Adrenal gland (tissue), 12 donors: ENCODE data around the gene GPR149. TPM values are rescaled to one million over a fixed set of nuclear protein-coding genes. Genes with fewer than 3 reads are reported as not detected.

Source experiments
- DNase-seq, 7 donors: peaks; one replicate each; pipeline ENCODE4 v3.0.0-alpha.2; 2019 to 2020
- H3K27ac ChIP-seq, 5 donors: fragments of 200-600 bp; sonication (generic) in 4 of 5; 1 replicate in 3 of 5; 2 replicates in 2 of 5; pipeline versions ENCODE4 v1.5.1 to v1.8.0; 2016 to 2020; ENCODE audit warnings: mild to moderate bottlenecking in 1 of 5
- H3K27me3 ChIP-seq: fragments of 200-600 bp; 2 replicates; pipeline ENCODE4 v1.8.0; 2021
- H3K36me3 ChIP-seq, 2 donors: fragments of 200-600 bp; replicated peaks in 1 of 2; 1 replicate in 1 of 2; 2 replicates in 1 of 2; pipeline versions ENCODE4 v1.5.1 to v1.8.0; 2018 to 2022
- H3K4me1 ChIP-seq, 2 donors: fragments of 200-600 bp; replicated peaks in 1 of 2; 1 replicate in 1 of 2; 2 replicates in 1 of 2; pipeline versions ENCODE4 v1.5.1 to v1.8.0; 2018 to 2021
- H3K4me3 ChIP-seq, 4 donors: fragments of 200-600 bp; sonication (generic) in 3 of 4; one replicate each; pipeline ENCODE4 v1.5.1; 2016 to 2018
- H3K9me3 ChIP-seq, 3 donors: fragments of 200-600 bp; sonication (generic) in 1 of 3; replicated peaks in 1 of 3; 1 replicate in 2 of 3; 2 replicates in 1 of 3; pipeline versions ENCODE4 v1.5.1 to v1.8.0; 2016 to 2021
- CTCF ChIP-seq, 6 experiments: fragments of 450-650 bp in 4 of 6; fragments of 200-600 bp in 2 of 6; sonication (generic) in 1 of 6; IDR thresholded peaks; 1 replicate in 5 of 6; 2 replicates in 1 of 6; pipeline versions ENCODE4 v1.5.1 to v1.8.0; 2016 to 2021; ENCODE audit warnings: antibody characterized with exemption in 6 of 6, mild to moderate bottlenecking in 2 of 6, moderate library complexity in 1 of 6
- POLR2A ChIP-seq, 2 donors: fragments of 450-650 bp; IDR thresholded peaks; one replicate each; pipeline ENCODE4 v1.6.1; 2017; ENCODE audit warnings: antibody characterized with exemption in 2 of 2, mild to moderate bottlenecking in 2 of 2, moderate library complexity in 1 of 2
- WGBS, 4 donors: extraction: QIAGEN DNeasy Blood & Tissue Kit in 2 of 4; methylation state at CpG; one replicate each; pipeline versions ENCODE4 v1.1.5 to v1.1.7; 2013 to 2017; 5-methylcytosine and 5-hydroxymethylcytosine counted together
- intact Hi-C, 2 donors: fragments of 100-400 bp; cut with DNase I; formaldehyde crosslinking; loops; one replicate each; pipeline versions ENCODE4 v1.14.1 to v1.15.0; 2022 to 2023
- polyA plus RNA-seq, 3 donors: library from polyadenylated mRNA; stranded (reverse); fragments of 200-250 nt in 2 of 3; fragments of 350-450 nt in 1 of 3; fragmentation: Illumina TruSeq in 1 of 3; extraction: RNeasy Lipid Tissue Mini Kit (QIAGEN cat#74804) in 1 of 3; gene quantifications; one replicate each; pipeline ENCODE4 v1.2.3, GENCODE V29; 2013 to 2014
- total RNA-seq, 9 donors: library from RNA; depleted of rRNA in 4 of 9; stranded (reverse); fragments of >200 nt in 4 of 9; fragments of 120-200 nt in 1 of 9; fragmentation: NEBNext Ultra II Directional in 1 of 9; extraction: Animal tissue kit (Norgen Biotek cat#: 25700) in 1 of 9; gene quantifications; one replicate each; pipeline versions ENCODE4 v1.1.0 to v1.2.4, GENCODE V29; 2013 to 2023
- donor health status: healthy with polysubstance abuse.
- donor health status: Bipolar disorder and iron deficiency.
- donor health status: DM: yes; HTN: yes; CAD: no.
- donor health status: DM: no; HTN: no; CAD: no.
- donor health status: DM: no; HTN: no; CAD: no.
- donor health status: DM: yes; HTN: yes; CAD: no.

Gene GPR149
- total and polyA plus RNA-seq, 12 donors: 2.6 TPM; not detected in 11

DNA sequence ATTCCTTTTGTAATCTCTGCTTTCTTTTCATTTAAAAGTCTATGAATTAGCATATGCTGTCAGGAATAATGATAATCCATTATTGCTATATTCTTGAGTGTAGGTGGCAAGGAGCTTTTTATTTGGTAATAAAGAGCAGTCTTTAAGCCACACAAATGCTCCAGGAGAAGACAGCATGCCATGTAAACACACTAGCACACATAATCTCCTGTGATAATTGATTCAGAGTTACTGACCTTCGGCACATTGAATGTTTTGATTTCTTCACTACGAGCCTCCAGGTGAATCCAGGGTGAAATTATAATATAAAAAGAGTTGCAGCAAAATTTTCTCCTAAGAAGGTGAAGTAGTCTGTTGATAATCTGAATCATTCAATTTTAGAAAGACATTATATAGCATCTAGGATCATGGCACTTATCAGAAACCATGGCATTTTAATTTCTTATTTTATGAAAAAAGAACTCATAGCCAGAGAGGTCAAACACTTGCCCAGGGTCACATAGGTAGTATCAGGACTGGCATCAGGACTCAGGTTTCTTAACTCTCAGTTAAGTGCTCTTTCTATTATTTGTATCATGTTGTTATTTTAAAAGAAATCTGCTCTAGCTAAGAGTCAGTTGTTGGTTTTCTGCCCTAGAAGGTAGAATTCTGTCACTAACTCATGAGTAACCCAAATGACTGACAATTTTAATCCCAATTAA lies 84.4 kb downstream of the GPR149 start:
- Histone ChIP-seq H3K27me3 (peaks cover under 1% of the 10 kb centered on the region), H3K36me3 (no peaks in the 10 kb centered on the region), H3K9me3 (no peaks in the 10 kb centered on the region), H3K27ac (no peak overlapping the region), H3K4me3 (no peak overlapping the region), H3K4me1 (no peaks in the 10 kb centered on the region)
- intact Hi-C loops: no loop called here
- no peak for DNase-seq
- 74 to 79% (median 77%) methylated on average over 2 of the region's 2 CpGs for WGBS, 4 donors
- TF ChIP-seq POLR2A (IDR thresholded peaks at IDR 0.05) (no peak), CTCF (IDR thresholded peaks at IDR 0.05) (no peak)

DNA sequence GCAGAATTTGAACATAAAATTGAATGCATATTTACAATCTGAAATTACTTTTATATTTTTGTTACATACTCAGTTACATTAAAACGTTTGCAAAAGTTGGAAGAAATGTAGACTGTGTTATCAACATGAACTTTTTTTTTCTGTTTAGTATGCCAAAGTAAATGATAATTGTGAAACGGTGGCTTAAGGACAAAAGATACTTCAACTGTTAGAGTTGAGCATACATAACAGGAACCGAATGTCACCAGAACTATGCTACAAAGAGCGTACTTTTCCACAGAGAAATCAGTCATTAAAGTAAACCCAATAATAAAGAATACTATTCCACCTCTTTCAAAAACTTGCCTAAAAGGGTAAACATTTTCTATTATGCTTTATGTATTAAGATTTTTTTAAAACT lies 91.4 kb downstream of the GPR149 start:
- TF ChIP-seq POLR2A (IDR thresholded peaks at IDR 0.05) (no peak), CTCF (IDR thresholded peaks at IDR 0.05) (no peak)
- DNase-seq: no peak
- Histone ChIP-seq H3K27ac (no peak overlapping the region), H3K4me1 (no peaks in the 10 kb centered on the region), H3K4me3 (no peak overlapping the region), H3K27me3 (peaks cover 7% of the 10 kb centered on the region), H3K9me3 (no peaks in the 10 kb centered on the region), H3K36me3 (no peaks in the 10 kb centered on the region)
- intact Hi-C loops: loop anchor here in 1 of 2 donors (10.0 kb wide), 1 partner anchor 986 kb away; no protein-coding TSS in a partner anchor
- 61 to 66% (median 63%) methylated on average over 4 of the region's 4 CpGs for WGBS, 4 donors

- WGBS, 4 donors: 81 to 91% (median 85%) methylated on average over 6 of the region's 6 CpGs
- no peak for DNase-seq
- Histone ChIP-seq H3K4me3 (no peak overlapping the region), H3K9me3 (no peaks in the 10 kb centered on the region), H3K27me3 (peaks cover 7% of the 10 kb centered on the region), H3K36me3 (no peaks in the 10 kb centered on the region), H3K27ac (no peak overlapping the region), H3K4me1 (no peaks in the 10 kb centered on the region)
- intact Hi-C loops: loop anchor here in 1 of 2 donors (10.0 kb wide), 1 partner anchor 987 kb away; no protein-coding TSS in a partner anchor
- TF ChIP-seq CTCF (IDR thresholded peaks at IDR 0.05): no peak
- no peak for TF ChIP-seq POLR2A (IDR thresholded peaks at IDR 0.05)
These were observed 92.0 kb downstream of the GPR149 start for GRCh38 chr3:154338008-154338407.

GRCh38 chr3:154334973-154335420 lies 95.0 kb downstream of the GPR149 start:
- 8 to 21% (median 15%) methylated on average over 3 of the region's 3 CpGs for WGBS, 4 donors
- H3K27me3 ChIP-seq: peaks cover under 1% of the 10 kb centered on the region
- no peak overlapping the region for H3K27ac ChIP-seq
- no peak for DNase-seq
- TF ChIP-seq POLR2A (IDR thresholded peaks at IDR 0.05): no peak
- TF ChIP-seq CTCF (IDR thresholded peaks at IDR 0.05): peak; percentile 37 to 65 (median 44)
- no peaks in the 10 kb centered on the region for H3K4me1 ChIP-seq
- no peaks in the 10 kb centered on the region for H3K9me3 ChIP-seq
- H3K4me3 ChIP-seq: no peak overlapping the region
- no peaks in the 10 kb centered on the region for H3K36me3 ChIP-seq
- intact Hi-C loops: loop anchor here in 1 of 2 donors (10.0 kb wide), 1 partner anchor 990 kb away; no protein-coding TSS in a partner anchor
